HG03565 (cell line): ENCODE data around the gene NCR2.

Experiments used
- ATAC-seq: cut with Tn5 transposase; IDR thresholded peaks from one replicate; pipeline ENCODE4 v1.9.1; 2021; ENCODE audit warnings: mild to moderate bottlenecking, moderate library complexity; ENCODE audit not compliant: unreplicated experiment

The NCR2 gene

GRCh38 chr6:41356825-41357224, 21.4 kb downstream of the NCR2 start:
- ATAC-seq, result no peak

- no peak for ATAC-seq
These were observed 23.1 kb downstream of the NCR2 start for GRCh38 chr6:41358503-41358902.

GRCh38 chr6:41359617-41360313, 24.4 kb downstream of the NCR2 start:
- ATAC-seq, result no peak

GRCh38 chr6:41360314-41360685, 24.9 kb downstream of the NCR2 start:
- ATAC-seq, result no peak

GRCh38 chr6:41366150-41366549, 30.7 kb downstream of the NCR2 start:
- ATAC-seq, result no peak

- no peak for ATAC-seq
These were observed 31.7 kb downstream of the NCR2 start for GRCh38 chr6:41367061-41367460.

GRCh38 chr6:41367700-41368099, 32.3 kb downstream of the NCR2 start:
- no peak for ATAC-seq

- ATAC-seq, result no peak
These were observed 35.2 kb downstream of the NCR2 start for GRCh38 chr6:41370488-41371111.

- no peak for ATAC-seq
These were observed 36.1 kb downstream of the NCR2 start for GRCh38 chr6:41371461-41371991.

- ATAC-seq, result no peak
These were observed 36.8 kb downstream of the NCR2 start for GRCh38 chr6:41371992-41372831.

GRCh38 chr6:41372832-41373626, 37.6 kb downstream of the NCR2 start:
- ATAC-seq, result no peak

GRCh38 chr6:41373627-41373918, 38.2 kb downstream of the NCR2 start:
- ATAC-seq, result no peak

- no peak for ATAC-seq
These were observed 38.7 kb downstream of the NCR2 start for GRCh38 chr6:41373919-41374617.

GRCh38 chr6:41374618-41375590, 39.5 kb downstream of the NCR2 start:
- ATAC-seq, result no peak

- ATAC-seq, result no peak
These were observed 40.3 kb downstream of the NCR2 start for GRCh38 chr6:41375598-41376151.

- no peak for ATAC-seq
These were observed 40.8 kb downstream of the NCR2 start for GRCh38 chr6:41376176-41376575.

- no peak for ATAC-seq
These were observed 41.7 kb downstream of the NCR2 start for GRCh38 chr6:41377071-41377470.

GRCh38 chr6:41379306-41379705, 43.9 kb downstream of the NCR2 start:
- ATAC-seq, result no peak

- ATAC-seq, result no peak
These were observed 51.2 kb downstream of the NCR2 start for GRCh38 chr6:41386594-41386993.
